ENCODE data around the gene RDH8. TPM values are rescaled to one million over a fixed set of nuclear protein-coding genes. Genes with fewer than 3 reads are reported as not detected.

RDH8 gene
- total RNA-seq, 1 experiment from 2014 or later, result not detected

GRCh38 chr19:10019246-10019645 lies 6.0 kb downstream of the RDH8 start:
- Histone ChIP-seq H3K9me3 (ENCODE audit: control insufficient read depth, insufficient read depth, low read depth, low read length) (no peaks in the 10 kb centered on the region), H3K27me3 (ENCODE audit: control insufficient read depth, insufficient read depth, low read length) (no peaks in the 10 kb centered on the region), H3K27ac (ENCODE audit: low read length) (no peak overlapping the region), H3K4me1 (ENCODE audit: control insufficient read depth, insufficient read depth, low read length) (no peaks in the 10 kb centered on the region), H3K4me3 (ENCODE audit: low read depth in 2 of 2, low read length in 2 of 2) (no peak overlapping the region), H3K36me3 (ENCODE audit: control insufficient read depth, insufficient read depth, low read length) (no peaks in the 10 kb centered on the region)
- intact Hi-C loops (cut with micrococcal nuclease; ENCODE audit: unreplicated experiment), result no loop called here
- ATAC-seq, result no peak
- in situ Hi-C loops (cut with HindIII; ENCODE audit: low pct_unique_long_range_greater_than_20kb, low sequenced_read_pairs), result no loop called here
- ChIA-PET POLR2A (no interaction called here), CTCF (no interaction called here)
- TF ChIP-seq CTCF (IDR thresholded peaks at IDR 0.05) (no peak), SIN3A (IDR thresholded peaks at IDR 0.05; ENCODE audit: borderline replicate concordance, insufficient read depth, low read depth, low read length) (no peak), POLR2AphosphoS5 (IDR thresholded peaks at IDR 0.05; ENCODE audit: low read depth, low read length) (no peak), REST (IDR thresholded peaks at IDR 0.05; ENCODE audit: insufficient read depth in 1 of 2, low read depth in 2 of 2, low read length in 1 of 2) (no peak), TCF7L2 (IDR thresholded peaks at IDR 0.05; ENCODE audit: low read depth, low read length) (no peak)
- no peak for DNase-seq (ENCODE audit: low read depth, low spot score)
- no TSS peak for BruUV-seq (replicated peaks)

GRCh38 chr19:10020851-10021250 lies 7.6 kb downstream of the RDH8 start:
- DNase-seq (ENCODE audit: low read depth, low spot score), result no peak
- in situ Hi-C loops (cut with HindIII; ENCODE audit: low pct_unique_long_range_greater_than_20kb, low sequenced_read_pairs), result no loop called here
- H3K4me1 ChIP-seq (ENCODE audit: control insufficient read depth, insufficient read depth, low read length), result no peaks in the 10 kb centered on the region
- POLR2A ChIA-PET, result no interaction called here
- H3K36me3 ChIP-seq (ENCODE audit: control insufficient read depth, insufficient read depth, low read length), result no peaks in the 10 kb centered on the region
- no peaks in the 10 kb centered on the region for H3K27me3 ChIP-seq (ENCODE audit: control insufficient read depth, insufficient read depth, low read length)
- intact Hi-C loops (cut with micrococcal nuclease; ENCODE audit: unreplicated experiment), result no loop called here
- no TSS peak for BruUV-seq (replicated peaks)
- no peak overlapping the region for H3K27ac ChIP-seq (ENCODE audit: low read length)
- TF ChIP-seq SIN3A (IDR thresholded peaks at IDR 0.05; ENCODE audit: borderline replicate concordance, insufficient read depth, low read depth, low read length) (no peak), CTCF (IDR thresholded peaks at IDR 0.05) (no peak), TCF7L2 (IDR thresholded peaks at IDR 0.05; ENCODE audit: low read depth, low read length) (no peak), POLR2AphosphoS5 (IDR thresholded peaks at IDR 0.05; ENCODE audit: low read depth, low read length) (no peak), REST (IDR thresholded peaks at IDR 0.05; ENCODE audit: insufficient read depth in 1 of 2, low read depth in 2 of 2, low read length in 1 of 2) (no peak)
- no peak for ATAC-seq
- no peak overlapping the region for H3K4me3 ChIP-seq (ENCODE audit: low read depth in 2 of 2, low read length in 2 of 2)
- no peaks in the 10 kb centered on the region for H3K9me3 ChIP-seq (ENCODE audit: control insufficient read depth, insufficient read depth, low read depth, low read length)
- CTCF ChIA-PET, result no interaction called here
